GM18907 (cell line): Measurements from ENCODE around the gene FCGR2B.
A peak's percentile ranks its signal among the peaks of the same experiment; 100 is the strongest.
"Not testable (repeated sequence)": the region's sequence is repeated elsewhere in the genome, so short reads cannot be mapped to it uniquely, and the experiment has no call there.

Experiments
- ATAC-seq: cut with Tn5 transposase; IDR thresholded peaks from one replicate; pipeline ENCODE4 v1.9.1; 2021; ENCODE audit warnings: mild to moderate bottlenecking, moderate library complexity; ENCODE audit not compliant: unreplicated experiment

The FCGR2B gene

GRCh38 chr1:161644855-161645254 is 18.1 kb upstream of the FCGR2B start:
- ATAC-seq: not testable (repeated sequence)

GRCh38 chr1:161647507-161648360 is 15.2 kb upstream of the FCGR2B start:
- not testable (repeated sequence) for ATAC-seq

- ATAC-seq: not testable (repeated sequence)
Measured at GRCh38 chr1:161653541-161653940, 9.4 kb upstream of the FCGR2B start.

- ATAC-seq: not testable (repeated sequence)
Measured at GRCh38 chr1:161653971-161654370, 9.0 kb upstream of the FCGR2B start.

GRCh38 chr1:161658524-161658923 is 4.4 kb upstream of the FCGR2B start:
- not testable (repeated sequence) for ATAC-seq

GRCh38 chr1:161661660-161662311 is 1.2 kb upstream of the FCGR2B start:
- not testable (repeated sequence) for ATAC-seq

- peak; percentile 25 for ATAC-seq
Measured at GRCh38 chr1:161663569-161663968, 626 bp downstream of the FCGR2B start.

GRCh38 chr1:161664689-161665088 is 1.7 kb downstream of the FCGR2B start:
- not testable (repeated sequence) for ATAC-seq

GRCh38 chr1:161671045-161672020 is 8.4 kb downstream of the FCGR2B start:
- not testable (repeated sequence) for ATAC-seq

- not testable (repeated sequence) for ATAC-seq
Measured at GRCh38 chr1:161673437-161673836, 10.5 kb downstream of the FCGR2B start.

GRCh38 chr1:161674447-161674846 is 11.5 kb downstream of the FCGR2B start:
- ATAC-seq: not testable (repeated sequence)

- ATAC-seq: not testable (repeated sequence)
Measured at GRCh38 chr1:161674908-161675307, 12.0 kb downstream of the FCGR2B start.

GRCh38 chr1:161676441-161676840 is 13.5 kb downstream of the FCGR2B start:
- ATAC-seq: no peak

GRCh38 chr1:161676958-161677689 is 14.2 kb downstream of the FCGR2B start:
- ATAC-seq: no peak

- ATAC-seq: no peak
Measured at GRCh38 chr1:161678500-161678899, 15.6 kb downstream of the FCGR2B start.

GRCh38 chr1:161681879-161682278 is 18.9 kb downstream of the FCGR2B start:
- ATAC-seq: no peak

GRCh38 chr1:161688946-161689345 is 26.0 kb downstream of the FCGR2B start:
- ATAC-seq: no peak

- ATAC-seq: no peak
Measured at GRCh38 chr1:161691846-161692245, 28.9 kb downstream of the FCGR2B start.

GRCh38 chr1:161693020-161693712 is 30.2 kb downstream of the FCGR2B start:
- ATAC-seq: not testable (repeated sequence)

- ATAC-seq: not testable (repeated sequence)
Measured at GRCh38 chr1:161698302-161698701, 35.4 kb downstream of the FCGR2B start.
